Hematopoietic multipotent progenitor cell treated with erythropoietin and hydrocortisone succinate and interleukin-3 and kit ligand, for 4 days (in vitro differentiated cells): ENCODE data around the gene ARF6.

Source experiments
- DNase-seq: peaks from one replicate; pipeline ENCODE4 v3.0.0-alpha.2; 2015

The ARF6 gene

DNA sequence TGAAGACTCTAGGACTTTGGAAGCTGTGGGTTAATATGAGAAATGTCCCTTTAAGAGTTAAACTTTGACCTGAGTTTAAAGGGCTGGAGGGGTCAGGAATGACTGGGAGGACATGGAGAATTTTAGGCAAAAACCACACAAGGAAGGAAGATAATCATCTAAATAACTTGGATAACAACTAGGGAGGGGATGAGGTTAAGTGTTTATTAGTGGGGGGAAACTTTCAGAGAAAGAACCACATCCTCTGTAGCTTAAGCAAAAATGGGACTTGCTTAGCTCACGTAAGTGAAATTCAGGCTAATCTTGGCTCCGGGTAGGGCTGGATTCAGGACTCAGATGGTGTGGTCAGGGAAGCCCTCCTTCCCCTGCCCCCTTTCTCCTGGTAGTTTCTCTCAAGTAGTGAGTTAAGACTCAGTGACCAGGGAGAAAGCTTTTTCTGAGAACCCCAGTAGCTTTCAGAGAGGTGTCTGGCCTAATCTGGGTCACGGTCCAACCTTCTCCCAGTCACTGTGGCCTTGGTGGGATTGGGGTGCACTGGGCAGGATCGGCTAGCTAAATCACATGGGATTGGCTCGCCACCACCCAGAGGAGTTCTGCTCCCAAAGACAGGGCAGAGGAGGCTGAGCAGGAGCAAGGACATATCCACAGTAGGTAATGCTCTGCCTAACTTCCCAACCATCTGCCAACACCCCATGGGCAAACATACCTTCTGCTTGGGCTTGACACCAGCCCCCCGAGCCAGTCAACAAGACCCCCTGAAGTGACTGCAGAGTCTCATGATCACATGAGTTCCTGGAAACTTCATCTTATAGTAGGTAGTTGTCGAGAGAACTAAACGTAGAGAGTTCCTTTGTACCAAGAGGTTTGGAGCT, 52.8 kb downstream of the ARF6 start:
- no peak for DNase-seq
